CD4-positive, alpha-beta memory T cell (primary cell): ENCODE measurements around the gene USP17L5. TPM values are rescaled to one million over a fixed set of nuclear protein-coding genes. Genes with fewer than 3 reads are reported as not detected.

Experiments
- polyA plus RNA-seq, 2 donors: library from polyadenylated mRNA; unstranded; fragments of 300-500 nt; fragmentation: Illumina TruSeq; gene quantifications; one replicate each; pipeline ENCODE4 v1.2.3, GENCODE V29; 2021
- total RNA-seq, 2 experiments: library from RNA; stranded (reverse); gene quantifications; one replicate each; pipeline ENCODE4 v1.2.3, GENCODE V29; 2021

The USP17L5 gene
- total and polyA plus RNA-seq, 4 experiments from 2014 or later, result not detected

Other genes starting within 250 kb of the USP17L5 start
- gene FAM90A26, start 169.0 kb upstream of the USP17L5 start, total RNA-seq, result not detected
- gene FAM90A26, start 169.0 kb upstream of the USP17L5 start, polyA plus RNA-seq, result not detected
- gene USP17L10, start 128.7 kb upstream of the USP17L5 start, total RNA-seq, result not detected
- not detected for gene USP17L10, start 128.7 kb upstream of the USP17L5 start, polyA plus RNA-seq
- gene USP17L11, start 124.0 kb upstream of the USP17L5 start, total RNA-seq, result not detected
- gene USP17L11, start 124.0 kb upstream of the USP17L5 start, polyA plus RNA-seq, result not detected
- not detected for gene USP17L12, start 119.3 kb upstream of the USP17L5 start, total RNA-seq
- gene USP17L12, start 119.3 kb upstream of the USP17L5 start, polyA plus RNA-seq, result not detected
- gene USP17L13, start 114.5 kb upstream of the USP17L5 start, total RNA-seq, result not detected
- not detected for gene USP17L13, start 114.5 kb upstream of the USP17L5 start, polyA plus RNA-seq
- not detected for gene USP17L15, start 105.0 kb upstream of the USP17L5 start, total RNA-seq
- gene USP17L15, start 105.0 kb upstream of the USP17L5 start, polyA plus RNA-seq, result not detected
- gene USP17L17, start 95.5 kb upstream of the USP17L5 start, total RNA-seq, result not detected
- gene USP17L17, start 95.5 kb upstream of the USP17L5 start, polyA plus RNA-seq, result not detected
- gene USP17L18, start 90.8 kb upstream of the USP17L5 start, total RNA-seq, result not detected
- not detected for gene USP17L18, start 90.8 kb upstream of the USP17L5 start, polyA plus RNA-seq
- gene USP17L19, start 86.0 kb upstream of the USP17L5 start, total RNA-seq, result not detected
- gene USP17L19, start 86.0 kb upstream of the USP17L5 start, polyA plus RNA-seq, result not detected
- not detected for gene USP17L20, start 81.3 kb upstream of the USP17L5 start, total RNA-seq
- gene USP17L20, start 81.3 kb upstream of the USP17L5 start, polyA plus RNA-seq, result not detected
- not detected for gene USP17L21, start 76.5 kb upstream of the USP17L5 start, total RNA-seq
- gene USP17L21, start 76.5 kb upstream of the USP17L5 start, polyA plus RNA-seq, result not detected
- not detected for gene USP17L22, start 71.8 kb upstream of the USP17L5 start, total RNA-seq
- gene USP17L22, start 71.8 kb upstream of the USP17L5 start, polyA plus RNA-seq, result not detected
- gene USP17L24, start 14.2 kb upstream of the USP17L5 start, total RNA-seq, result not detected
- gene USP17L24, start 14.2 kb upstream of the USP17L5 start, polyA plus RNA-seq, result not detected
- not detected for gene USP17L25, start 9.5 kb upstream of the USP17L5 start, total RNA-seq
- not detected for gene USP17L25, start 9.5 kb upstream of the USP17L5 start, polyA plus RNA-seq
- not detected for gene USP17L26, start 4.7 kb upstream of the USP17L5 start, total RNA-seq
- not detected for gene USP17L26, start 4.7 kb upstream of the USP17L5 start, polyA plus RNA-seq
- gene USP17L27, start 4.7 kb downstream of the USP17L5 start, total RNA-seq, result not detected
- gene USP17L27, start 4.7 kb downstream of the USP17L5 start, polyA plus RNA-seq, result not detected
- gene USP17L28, start 9.5 kb downstream of the USP17L5 start, total RNA-seq, result not detected
- not detected for gene USP17L28, start 9.5 kb downstream of the USP17L5 start, polyA plus RNA-seq
- not detected for gene USP17L29, start 14.2 kb downstream of the USP17L5 start, total RNA-seq
- not detected for gene USP17L29, start 14.2 kb downstream of the USP17L5 start, polyA plus RNA-seq
- not detected for gene USP17L30, start 23.7 kb downstream of the USP17L5 start, total RNA-seq
- gene USP17L30, start 23.7 kb downstream of the USP17L5 start, polyA plus RNA-seq, result not detected
- not detected for gene DEFB131A, start 105.0 kb downstream of the USP17L5 start, total RNA-seq
- gene DEFB131A, start 105.0 kb downstream of the USP17L5 start, polyA plus RNA-seq, result not detected